ENCODE data around the gene ACSL1.
"Not testable (repeated sequence)": the region's sequence is repeated elsewhere in the genome, so short reads cannot be mapped to it uniquely, and the experiment has no call there.

ACSL1 gene

DNA sequence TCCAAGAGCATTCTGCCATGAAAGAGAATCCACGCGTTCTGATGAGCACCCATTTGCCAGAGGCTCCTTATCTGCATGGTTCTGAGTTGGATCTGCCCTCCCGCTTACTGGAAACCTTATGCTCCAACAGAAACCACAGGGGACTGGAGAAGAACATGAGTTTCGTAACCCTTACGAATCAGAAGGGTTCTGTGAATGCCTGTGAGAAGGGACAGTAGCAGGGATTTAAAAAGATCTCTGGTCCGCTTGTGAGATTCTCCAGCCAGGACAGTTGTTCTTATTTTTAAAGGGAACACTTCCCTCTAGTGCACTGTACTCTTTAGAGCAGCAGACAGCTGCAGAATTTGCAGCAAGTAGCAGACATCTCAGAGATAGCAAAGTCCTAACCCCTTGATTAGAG lies 69.4 kb downstream of the ACSL1 start:
- DNase-seq, result no peak

DNA sequence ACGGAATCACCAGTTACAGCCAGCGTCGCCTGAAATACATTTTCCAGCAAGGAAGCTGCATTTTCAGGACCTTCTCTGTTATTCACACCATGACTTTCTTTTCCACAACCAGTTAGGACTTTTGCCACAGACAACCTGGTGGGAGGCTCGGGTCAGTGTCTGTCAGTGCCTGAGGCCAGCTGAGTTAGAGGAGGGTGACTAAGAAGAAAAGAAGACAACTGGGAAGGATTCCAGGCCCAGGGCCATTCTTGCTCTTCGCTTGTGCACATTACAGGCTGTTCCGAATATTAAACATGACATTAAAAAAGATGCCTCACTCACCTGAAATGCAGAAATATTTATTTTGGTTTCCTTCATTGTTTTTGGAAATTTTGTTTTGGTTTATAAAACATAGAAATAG lies 70.5 kb downstream of the ACSL1 start:
- no peak for DNase-seq

DNA sequence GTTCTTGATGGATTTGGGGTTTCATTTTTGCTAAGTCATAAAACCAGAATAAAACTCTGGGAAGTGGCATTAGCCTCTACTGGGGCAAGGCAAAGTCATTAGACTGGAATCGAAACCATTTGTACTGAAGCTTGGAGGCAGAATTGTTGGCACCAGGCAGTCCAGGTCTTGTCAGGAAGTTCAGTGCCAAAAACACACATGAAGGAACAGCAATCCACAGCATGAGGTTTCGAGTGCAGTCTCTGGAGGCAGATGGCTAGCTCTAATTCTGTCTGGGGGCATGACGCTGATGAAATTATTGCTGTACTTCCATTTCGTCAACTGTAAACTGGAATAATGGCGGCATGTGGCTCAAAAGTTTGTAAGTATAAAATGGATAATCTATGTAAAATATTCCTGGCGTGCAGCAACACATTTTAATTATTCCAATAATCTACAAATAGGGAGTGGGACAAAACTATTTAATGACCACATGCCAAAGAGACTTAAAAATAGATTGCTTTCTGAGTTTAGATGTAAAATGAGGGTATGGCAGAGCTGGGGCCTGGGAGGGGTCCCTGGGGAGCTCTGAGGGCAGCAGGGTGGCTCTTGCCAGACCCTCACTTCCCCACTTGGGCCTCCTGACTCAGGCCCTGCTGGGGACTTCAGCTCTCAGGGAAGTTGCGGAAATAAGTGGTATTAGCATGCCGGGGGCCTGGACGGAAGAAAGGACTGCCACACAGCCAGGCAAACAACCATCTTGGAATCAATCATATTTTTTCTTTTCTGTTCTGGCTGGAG lies 73.1 kb downstream of the ACSL1 start:
- DNase-seq, result no peak

DNA sequence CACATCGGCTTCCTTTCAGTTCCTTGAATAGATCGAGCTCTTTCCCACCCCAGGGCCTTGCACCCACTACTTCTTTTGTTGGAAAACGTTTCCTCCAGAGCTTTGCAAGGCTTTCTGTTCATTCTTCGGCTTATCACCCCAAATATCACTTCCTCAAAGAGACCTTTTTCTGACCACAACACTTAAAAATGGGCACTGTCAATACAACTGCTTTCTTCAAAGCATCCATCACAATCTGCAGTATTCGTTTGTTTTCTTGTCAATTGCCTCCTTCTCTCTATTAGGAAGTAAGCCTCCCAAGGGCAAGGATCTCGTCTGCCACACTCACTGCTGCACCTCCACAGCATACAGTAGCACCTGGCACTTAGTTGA lies 74.2 kb downstream of the ACSL1 start:
- DNase-seq, result no peak

DNA sequence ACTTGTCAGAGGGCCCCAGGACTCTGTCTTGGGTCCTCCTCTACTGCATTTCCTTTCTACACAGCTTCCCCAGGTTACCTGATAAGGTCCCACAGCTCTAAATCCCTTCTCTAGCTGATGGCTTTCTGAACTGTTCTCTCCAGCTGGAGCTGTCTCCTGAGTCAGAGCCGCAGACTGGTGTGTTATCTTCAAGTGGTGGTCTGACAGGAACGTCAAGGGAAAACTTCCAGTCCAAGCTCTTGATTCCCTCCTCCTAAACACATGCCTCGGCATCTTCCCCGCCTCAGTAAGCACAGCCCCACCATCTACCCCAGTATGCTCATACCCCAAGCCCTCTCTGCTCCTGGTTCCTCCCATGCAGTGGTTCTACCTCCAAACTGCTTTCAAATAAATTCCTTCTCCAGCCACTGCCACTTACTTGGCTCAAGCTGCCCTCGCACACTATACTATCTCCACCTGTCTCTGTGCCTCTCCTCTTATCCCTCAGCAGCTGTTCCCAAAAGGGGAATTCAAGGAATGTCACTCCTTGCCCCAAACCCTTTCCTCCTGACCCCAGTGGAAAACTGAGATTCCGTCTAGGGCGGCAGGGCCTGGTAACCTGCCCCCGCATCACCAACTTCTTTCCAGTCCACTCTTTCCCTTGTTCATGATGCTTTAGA lies 74.7 kb downstream of the ACSL1 start:
- DNase-seq, result no peak

DNA sequence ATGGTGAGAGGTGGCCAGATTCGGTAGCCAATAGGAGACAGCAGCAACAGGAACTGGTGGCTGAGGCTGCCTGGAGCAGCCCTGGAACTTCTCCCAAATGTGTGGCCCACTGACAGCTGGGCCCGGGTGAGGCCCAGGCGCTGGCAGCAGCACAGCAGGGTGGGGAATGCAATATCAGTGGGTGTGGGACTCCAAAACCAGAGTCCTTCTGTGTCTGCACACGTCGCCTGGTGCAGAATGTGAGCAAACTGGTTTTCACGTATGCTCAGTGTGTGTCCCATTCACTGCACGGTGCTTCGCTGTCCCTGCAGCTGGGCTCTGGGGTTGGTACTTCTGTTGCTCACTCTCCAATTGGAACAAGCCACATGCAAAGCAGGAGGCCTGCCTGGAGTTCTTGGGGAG lies 77.5 kb downstream of the ACSL1 start:
- DNase-seq, result no peak

DNA sequence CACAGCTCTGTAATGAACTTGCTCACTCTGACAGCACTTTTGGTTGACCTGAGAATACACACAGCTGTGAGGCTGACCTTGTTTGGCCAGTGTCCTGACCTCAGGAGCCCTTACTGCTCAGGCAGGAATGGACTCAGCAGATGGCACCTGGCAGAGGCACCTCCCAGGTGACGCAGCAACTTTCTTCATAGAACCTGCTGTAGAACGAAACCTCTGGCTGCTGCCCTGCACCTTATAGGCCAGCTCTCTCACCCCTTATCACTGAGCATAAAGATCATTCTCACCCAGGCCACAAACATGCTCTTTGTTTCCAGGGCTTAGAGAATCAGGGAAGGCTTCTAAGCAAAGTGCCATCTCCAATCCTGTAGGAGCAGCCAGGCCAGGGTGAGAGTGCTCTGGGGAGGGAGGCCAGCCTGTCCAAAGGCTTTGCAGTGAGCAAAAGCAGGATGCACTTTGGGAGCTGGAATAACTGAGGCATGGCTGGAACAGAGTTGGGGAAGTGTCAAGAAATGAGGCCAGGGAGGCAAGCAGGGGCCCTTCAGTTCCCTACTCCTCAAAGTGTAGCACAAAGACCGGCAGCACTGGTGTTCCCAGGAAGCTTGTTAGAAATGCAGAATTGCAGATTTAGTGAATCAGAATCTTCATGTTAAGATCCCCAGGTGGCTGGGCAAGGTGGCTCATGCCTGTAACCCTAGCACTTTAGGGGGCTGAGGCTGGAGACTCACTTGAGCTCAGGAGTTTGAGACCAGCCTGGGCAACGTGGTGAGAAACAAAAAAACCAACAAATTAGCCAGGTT lies 78.5 kb downstream of the ACSL1 start:
- DNase-seq, result no peak

DNA sequence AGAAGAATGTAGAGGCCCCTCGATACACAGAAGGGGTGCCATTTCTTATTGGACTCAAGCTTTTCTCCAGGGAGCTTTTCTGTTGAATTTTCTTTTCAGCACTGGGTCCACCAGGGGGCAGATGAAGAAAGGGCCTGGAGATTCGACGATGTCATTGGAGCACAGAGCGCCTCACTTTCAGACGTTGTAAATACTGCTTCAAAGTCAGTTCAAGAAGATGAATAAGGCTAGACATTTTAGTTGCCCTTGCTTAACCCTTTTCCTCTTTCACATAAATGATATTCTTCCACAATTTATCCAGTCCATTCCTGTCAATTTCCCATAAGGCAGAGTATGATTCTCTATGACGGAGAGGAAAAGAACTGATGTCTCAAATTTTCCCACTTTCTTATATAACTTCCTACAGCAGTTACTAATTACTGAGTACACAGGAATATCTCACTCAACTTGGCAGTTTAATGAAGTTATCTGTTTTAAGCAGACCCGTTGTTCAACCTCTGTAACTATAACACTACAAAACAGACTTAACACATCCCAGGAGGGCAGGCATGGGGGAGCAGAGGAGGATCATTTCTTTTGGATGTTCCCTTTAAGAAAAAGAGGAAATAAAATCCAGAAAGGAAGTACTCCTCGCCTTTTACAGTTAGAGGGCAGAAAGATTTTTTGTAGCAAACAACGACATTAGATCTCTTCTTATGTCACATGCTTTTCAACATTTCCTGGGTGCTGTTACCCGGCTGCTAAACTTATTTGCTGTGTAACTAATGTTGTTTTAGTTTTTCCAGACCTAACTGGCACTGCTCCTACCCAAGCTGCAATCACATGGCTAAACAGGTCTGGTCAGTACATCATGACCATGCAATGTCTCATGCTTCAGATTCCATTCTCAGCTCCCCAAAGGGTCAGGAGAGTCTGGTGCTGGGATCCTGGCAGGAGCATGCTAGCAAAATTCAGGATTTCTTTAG lies 79.7 kb downstream of the ACSL1 start:
- peak; percentile 60 for DNase-seq

DNA sequence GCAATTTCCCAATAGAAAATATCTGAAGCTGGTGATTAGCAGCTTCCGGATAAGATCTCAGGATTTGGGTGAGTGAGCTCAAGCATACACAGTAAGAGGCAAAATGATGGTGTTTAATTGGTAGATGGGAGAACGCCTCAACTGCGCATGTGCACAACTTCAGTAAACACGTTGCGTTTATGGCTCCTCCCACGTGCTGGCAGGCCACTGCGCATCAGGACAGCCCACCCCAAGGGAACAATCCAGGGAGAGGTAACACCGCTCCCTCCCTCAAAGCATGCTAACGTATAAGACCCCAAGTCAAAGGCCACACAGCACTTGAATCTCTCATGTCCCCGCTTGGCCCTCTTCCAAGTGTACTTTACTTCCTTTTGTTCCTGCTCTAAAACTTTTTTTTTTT lies 81.5 kb downstream of the ACSL1 start:
- DNase-seq, result no peak

DNA sequence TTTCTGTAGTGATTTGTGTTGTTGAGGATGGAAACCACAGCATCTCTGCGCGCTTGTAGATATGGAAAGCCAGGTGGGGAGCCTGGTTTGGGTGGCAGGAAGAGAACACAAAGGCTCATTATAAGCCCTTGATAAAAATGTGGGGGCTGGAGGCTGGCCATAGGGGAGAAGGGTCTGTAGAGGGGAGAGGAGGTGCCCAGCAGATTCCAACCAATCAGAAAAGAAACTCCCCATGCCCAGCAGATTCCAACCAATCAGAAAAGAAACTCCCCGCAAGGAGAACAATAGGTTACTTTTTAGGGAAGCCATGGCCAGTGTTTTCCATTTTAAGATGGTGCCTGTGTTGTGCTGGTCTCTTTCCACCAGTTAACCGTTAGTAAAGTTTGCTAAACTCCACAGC lies 82.1 kb downstream of the ACSL1 start:
- DNase-seq, result no peak

DNA sequence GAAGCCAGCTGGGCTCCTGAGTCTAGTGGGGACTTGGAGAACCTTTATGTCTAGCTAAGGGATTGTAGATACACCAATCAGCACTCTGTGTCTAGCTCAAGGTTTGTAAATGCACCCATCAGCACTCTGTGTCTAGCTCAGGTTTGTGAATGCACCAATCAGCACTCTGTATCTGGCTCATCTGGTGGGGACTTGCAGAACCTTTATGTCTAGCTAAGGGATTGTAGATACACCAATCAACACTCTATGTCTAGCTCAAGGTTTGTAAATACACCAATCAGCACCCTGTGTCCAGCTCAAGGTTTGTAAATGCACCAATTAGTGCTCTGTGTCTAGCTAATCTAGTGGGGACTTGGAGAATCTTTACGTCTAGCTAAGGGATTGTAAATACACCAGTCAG lies 84.1 kb downstream of the ACSL1 start:
- DNase-seq, result not testable (repeated sequence)

DNA sequence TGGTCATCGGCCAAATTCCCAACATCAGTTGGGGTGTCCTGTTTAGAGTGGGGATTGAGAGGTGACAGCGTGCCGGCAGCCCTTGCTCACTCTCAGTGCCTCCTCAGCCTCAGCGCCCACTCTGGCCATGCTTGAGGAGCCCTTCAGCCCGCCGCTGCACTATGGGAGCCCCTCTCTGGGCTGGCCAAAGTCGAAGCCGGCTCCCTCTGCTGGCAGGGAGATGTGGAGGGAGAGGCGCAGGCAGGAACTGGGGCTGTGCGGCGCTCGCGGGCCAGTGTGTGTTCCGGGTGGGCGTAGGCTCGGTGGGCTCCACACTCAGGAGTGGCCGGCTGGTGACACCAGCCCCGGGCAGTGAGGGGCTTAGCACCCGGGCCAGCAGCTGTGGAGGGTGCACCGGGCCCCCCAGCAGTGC lies 84.8 kb downstream of the ACSL1 start:
- DNase-seq, result no peak

DNA sequence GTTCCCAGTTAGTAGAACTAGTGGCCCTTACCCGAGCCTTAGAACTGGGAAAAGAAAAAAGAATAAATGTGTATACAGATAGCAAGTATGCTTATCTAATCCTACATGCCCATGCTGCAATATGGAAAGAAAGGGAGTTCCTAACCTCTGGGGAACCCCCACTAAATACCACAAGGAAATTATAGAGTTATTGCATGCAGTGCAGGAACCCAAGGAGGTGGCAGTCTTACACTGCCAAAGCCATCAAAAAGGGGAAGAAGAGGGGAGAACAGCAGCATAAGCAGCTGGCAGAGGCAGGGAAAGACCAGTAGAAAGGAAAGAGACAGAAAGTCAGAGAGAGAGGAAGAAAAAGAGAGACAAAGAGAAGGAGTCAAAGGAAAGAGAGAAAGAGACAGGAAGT lies 86.2 kb downstream of the ACSL1 start:
- not testable (repeated sequence) for DNase-seq

DNA sequence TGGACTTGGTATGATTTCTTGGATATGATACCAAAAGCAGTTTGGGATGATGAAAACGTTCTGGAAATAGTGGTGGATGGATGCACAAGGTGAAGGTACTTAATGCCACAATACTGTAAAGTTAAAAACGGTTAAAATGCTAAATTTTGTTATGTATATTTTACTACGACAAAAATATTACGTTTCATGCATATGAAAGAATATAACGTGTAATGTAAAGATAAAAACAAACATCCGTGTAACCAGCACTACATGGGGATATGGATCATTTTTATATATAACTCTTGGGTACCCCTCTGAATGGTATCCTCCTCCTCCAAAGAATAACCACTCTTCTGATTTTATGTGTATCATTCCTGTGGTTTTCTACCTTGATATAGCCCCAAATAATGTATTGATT lies 91.0 kb downstream of the ACSL1 start:
- no peak for DNase-seq

DNA sequence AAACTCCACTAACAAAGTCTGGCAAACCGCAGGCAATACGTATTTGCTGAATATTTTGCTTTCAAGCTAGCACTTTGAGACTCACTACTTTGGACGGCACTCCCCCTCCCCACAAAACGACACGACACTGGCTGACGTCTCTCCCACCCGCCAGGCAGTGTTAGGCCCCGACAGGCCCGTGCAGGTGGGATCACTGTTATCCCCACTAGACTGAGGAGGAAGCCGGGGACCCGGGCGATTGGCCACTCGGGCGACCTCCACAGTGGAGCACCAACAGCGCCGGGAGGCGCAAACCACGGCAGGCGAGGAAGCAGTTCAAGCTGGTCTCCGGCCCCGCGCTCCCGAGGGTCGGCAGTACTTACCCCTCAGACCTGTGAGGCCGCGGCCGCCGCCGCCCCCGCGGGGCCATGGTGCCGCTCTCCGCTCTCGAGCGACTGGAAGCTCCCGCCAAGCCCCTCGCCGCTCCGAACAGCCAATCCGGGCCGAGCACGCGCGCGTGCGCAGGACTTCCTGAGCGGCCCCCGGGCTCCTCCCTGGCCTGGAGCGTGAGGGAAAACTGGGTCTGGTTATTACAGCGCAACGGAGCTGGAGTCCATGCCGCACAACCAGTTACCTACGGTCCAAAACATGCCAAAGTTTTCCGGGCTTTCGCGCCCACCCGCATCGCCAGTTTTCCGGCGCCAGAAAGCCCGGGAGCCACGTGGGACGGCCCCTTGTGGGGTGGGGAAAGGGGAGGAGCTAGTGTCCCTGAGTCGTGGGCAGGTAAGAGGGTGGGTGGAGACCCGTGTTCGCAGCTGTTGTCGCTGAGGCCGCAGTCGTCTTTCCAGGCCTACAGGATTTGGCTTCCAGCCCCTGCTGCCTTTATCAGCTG lies 91.9 kb downstream of the ACSL1 start, which contains the start of gene CENPU:
Gene CENPU (minus strand): TSS at position 443 of the 871 bp plus-strand sequence. CDS start 34 bp downstream, at position 409.
- DNase-seq, result peak; percentile 96

DNA sequence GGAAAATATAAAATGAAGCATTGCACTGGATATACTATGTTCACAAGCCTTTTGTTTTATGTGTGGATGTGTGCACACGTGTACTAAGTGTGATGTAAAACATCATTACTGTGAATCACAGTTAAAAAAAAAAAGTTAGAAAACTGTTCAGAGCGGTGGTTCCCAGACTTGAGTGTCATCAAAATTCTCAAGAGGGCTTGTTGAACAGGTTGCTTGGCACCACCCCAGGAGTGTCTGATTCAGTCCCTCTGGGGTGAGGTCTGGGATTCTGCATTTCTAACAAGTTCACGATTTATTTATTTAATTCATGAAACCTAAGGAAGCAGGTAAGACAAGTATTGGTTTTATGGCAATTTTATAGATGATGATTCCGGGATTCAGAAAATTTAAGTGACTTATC lies 93.6 kb downstream of the ACSL1 start:
- no peak for DNase-seq

DNA sequence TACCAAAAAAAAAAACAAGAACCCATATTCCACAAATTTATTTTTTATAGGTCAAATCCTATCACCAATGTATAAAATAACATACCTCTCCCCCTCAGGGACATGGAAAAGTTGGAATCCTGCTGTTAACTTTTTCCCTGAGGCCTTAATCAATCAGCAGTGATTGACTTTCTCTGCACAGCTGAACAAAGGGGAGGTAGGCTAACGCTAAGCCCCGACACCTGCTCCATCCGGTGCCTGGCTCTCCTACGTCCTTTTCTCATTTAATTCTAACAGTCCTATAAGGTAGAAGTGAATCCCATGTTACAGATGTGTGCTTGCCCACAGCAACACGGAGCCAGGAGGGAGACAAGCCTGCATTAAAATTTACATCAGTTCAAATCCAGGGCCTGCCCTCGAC lies 94.7 kb downstream of the ACSL1 start:
- no peak for DNase-seq

DNA sequence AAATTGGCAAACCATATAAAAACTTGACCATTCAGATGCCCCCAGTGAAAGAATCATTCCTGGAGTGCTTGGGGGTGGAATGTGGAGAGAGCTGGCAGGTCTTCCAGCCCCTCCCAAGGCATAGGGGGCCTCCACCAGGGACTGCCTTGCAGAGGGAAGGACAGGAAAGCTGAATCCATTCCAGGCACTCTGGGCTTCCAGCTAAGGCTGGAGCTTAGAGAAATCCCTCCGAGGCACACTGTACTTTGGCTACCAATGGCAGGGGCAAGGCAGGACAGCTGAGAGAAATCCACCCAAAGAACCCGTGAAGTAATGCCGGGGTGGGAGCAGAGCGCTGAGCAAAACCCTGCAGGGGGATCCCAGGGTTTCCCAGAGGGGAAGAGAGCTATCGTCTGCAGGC lies 95.8 kb downstream of the ACSL1 start:
- no peak for DNase-seq

DNA sequence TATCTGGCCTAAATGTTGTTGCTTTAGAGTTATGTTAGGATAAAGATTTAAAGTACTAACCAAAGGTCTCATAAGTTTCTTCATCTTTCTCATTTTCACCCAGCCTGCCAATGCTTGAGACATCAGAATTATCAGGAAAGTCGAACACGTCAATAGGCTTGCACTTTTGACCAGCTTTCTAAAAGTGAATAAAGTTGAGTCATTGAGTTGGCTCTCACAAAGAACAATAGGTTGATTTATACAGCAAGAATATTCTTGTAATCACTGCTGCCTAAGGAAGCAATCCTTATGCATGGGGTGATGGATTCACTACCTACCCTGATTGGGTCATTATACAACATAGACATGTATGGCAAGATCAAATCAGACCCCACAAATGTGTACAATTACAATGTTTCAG lies 96.9 kb downstream of the ACSL1 start:
- DNase-seq, result no peak

DNA sequence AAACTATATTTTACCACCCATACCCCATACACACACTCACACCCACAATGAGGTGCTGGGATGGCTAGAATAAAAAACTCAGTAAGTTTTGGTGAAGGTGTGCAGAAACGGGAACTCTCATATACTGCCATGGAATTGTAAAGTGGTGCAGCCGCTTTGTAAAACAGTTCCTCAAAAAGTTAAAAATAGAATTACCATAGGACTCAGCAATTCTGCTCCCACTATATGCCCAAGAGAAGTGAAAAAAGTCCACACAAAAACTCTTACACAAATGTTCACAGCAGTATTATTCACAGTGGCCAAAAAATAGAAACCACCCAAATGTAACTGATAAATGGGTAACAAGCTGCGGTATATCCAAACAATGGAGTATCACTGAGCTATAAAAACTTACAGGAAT lies 98.3 kb downstream of the ACSL1 start:
- DNase-seq, result no peak

DNA sequence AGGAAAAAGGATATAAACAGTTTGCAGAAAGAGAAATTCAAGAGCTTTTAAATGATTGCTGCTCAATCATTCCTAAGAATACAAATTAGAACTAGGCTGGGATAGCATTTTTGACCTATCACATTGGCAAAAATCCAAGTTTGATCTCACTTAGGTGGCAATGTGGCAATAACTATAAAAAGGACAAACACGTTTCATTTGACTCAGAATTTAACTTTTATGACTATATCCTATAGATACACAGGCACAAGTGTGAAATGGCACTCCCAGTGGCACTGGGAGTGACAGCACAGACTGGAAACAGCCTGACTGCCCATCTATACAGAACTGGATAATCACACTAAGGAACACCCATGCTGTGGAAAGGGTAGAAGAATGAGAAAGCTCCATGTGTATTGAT lies 103.0 kb downstream of the ACSL1 start:
- DNase-seq, result no peak

Data from right kidney (tissue), 1 donor.